ENCODE results near the gene ACTL10.

The ACTL10 gene

GRCh38 chr20:33681728-33682353 is 15.1 kb downstream of the ACTL10 start:
- TF ChIP-seq POLR2A (IDR thresholded peaks at IDR 0.05; ENCODE audit: low read depth, low read length) (no peak), PAX5 (IDR thresholded peaks at IDR 0.05; ENCODE audit: insufficient read depth, low read length, severe bottlenecking) (no peak), TAF1 (IDR thresholded peaks at IDR 0.05; ENCODE audit: low read depth, low read length) (no peak), POU2F2 (IDR thresholded peaks at IDR 0.05; ENCODE audit: low read depth, low read length) (no peak), SPI1 (IDR thresholded peaks at IDR 0.05; ENCODE audit: low read depth, low read length) (no peak), POLR2AphosphoS5 (IDR thresholded peaks at IDR 0.05; ENCODE audit: low read depth, low read length) (no peak)
- FAIRE-seq = no peak

GRCh38 chr20:33684533-33685327 is 18.0 kb downstream of the ACTL10 start:
- FAIRE-seq (peak; percentile 23), DNase-seq (ENCODE audit: insufficient read length, low spot score) (no peak)
- TF ChIP-seq POLR2AphosphoS5 (IDR thresholded peaks at IDR 0.05; ENCODE audit: low read depth, low read length) (no peak), TAF1 (IDR thresholded peaks at IDR 0.05; ENCODE audit: low read depth, low read length) (no peak), POU2F2 (IDR thresholded peaks at IDR 0.05; ENCODE audit: low read depth, low read length) (no peak), PAX5 (IDR thresholded peaks at IDR 0.05; ENCODE audit: insufficient read depth, low read length, severe bottlenecking) (no peak), SPI1 (IDR thresholded peaks at IDR 0.05; ENCODE audit: low read depth, low read length) (no peak), POLR2A (IDR thresholded peaks at IDR 0.05; ENCODE audit: low read depth, low read length) (no peak)

More at GRCh38 chr20:33681728-33682353, 15.1 kb downstream of the ACTL10 start:
- no peak for DNase-seq (ENCODE audit: insufficient read length, low spot score)

GRCh38 chr20:33685328-33686099 is 18.8 kb downstream of the ACTL10 start:
- TF ChIP-seq POU2F2 (IDR thresholded peaks at IDR 0.05; ENCODE audit: low read depth, low read length) = peak; percentile 78; the same call in 1 of the 2 replicates
- peak; percentile 60 for TF ChIP-seq SPI1 (IDR thresholded peaks at IDR 0.05; ENCODE audit: low read depth, low read length)
- TF ChIP-seq PAX5 (IDR thresholded peaks at IDR 0.05; ENCODE audit: insufficient read depth, low read length, severe bottlenecking) = no peak
- TF ChIP-seq POLR2AphosphoS5 (IDR thresholded peaks at IDR 0.05; ENCODE audit: low read depth, low read length) = peak; percentile 61; the same call in 1 of the 2 replicates
- TF ChIP-seq TAF1 (IDR thresholded peaks at IDR 0.05; ENCODE audit: low read depth, low read length) = no peak
- peak; percentile 86 for FAIRE-seq

GRCh38 chr20:33686100-33686983 is 19.6 kb downstream of the ACTL10 start, which contains the start of gene E2F1:
Gene E2F1, minus strand, starts transcription at chr20:33686385. Its CDS starts 121 bp downstream, at chr20:33686264.
- DNase-seq (ENCODE audit: insufficient read length, low spot score) = peak; percentile 97
- TF ChIP-seq POLR2A (IDR thresholded peaks at IDR 0.05; ENCODE audit: low read depth, low read length) = no peak
- TF ChIP-seq POLR2AphosphoS5 (IDR thresholded peaks at IDR 0.05; ENCODE audit: low read depth, low read length) = no peak
- TF ChIP-seq SPI1 (IDR thresholded peaks at IDR 0.05; ENCODE audit: low read depth, low read length) = no peak
- no peak for TF ChIP-seq TAF1 (IDR thresholded peaks at IDR 0.05; ENCODE audit: low read depth, low read length)
- no peak for TF ChIP-seq PAX5 (IDR thresholded peaks at IDR 0.05; ENCODE audit: insufficient read depth, low read length, severe bottlenecking)
- no peak for TF ChIP-seq POU2F2 (IDR thresholded peaks at IDR 0.05; ENCODE audit: low read depth, low read length)
- FAIRE-seq = peak; percentile 78

More at GRCh38 chr20:33685328-33686099, 18.8 kb downstream of the ACTL10 start:
- peak; percentile 71 for DNase-seq (ENCODE audit: insufficient read length, low spot score)

GRCh38 chr20:33686984-33687366 is 20.2 kb downstream of the ACTL10 start:
- TF ChIP-seq POLR2AphosphoS5 (IDR thresholded peaks at IDR 0.05; ENCODE audit: low read depth, low read length) = no peak
- TF ChIP-seq POU2F2 (IDR thresholded peaks at IDR 0.05; ENCODE audit: low read depth, low read length) = no peak
- TF ChIP-seq POLR2A (IDR thresholded peaks at IDR 0.05; ENCODE audit: low read depth, low read length) = no peak
- no peak for TF ChIP-seq SPI1 (IDR thresholded peaks at IDR 0.05; ENCODE audit: low read depth, low read length)
- TF ChIP-seq PAX5 (IDR thresholded peaks at IDR 0.05; ENCODE audit: insufficient read depth, low read length, severe bottlenecking) = no peak
- TF ChIP-seq TAF1 (IDR thresholded peaks at IDR 0.05; ENCODE audit: low read depth, low read length) = no peak
- no peak for DNase-seq (ENCODE audit: insufficient read length, low spot score)
- no peak for FAIRE-seq

GRCh38 chr20:33687370-33687915 is 20.7 kb downstream of the ACTL10 start:
- DNase-seq (ENCODE audit: insufficient read length, low spot score) (no peak), FAIRE-seq (no peak)
- no peak for TF ChIP-seq POLR2A (IDR thresholded peaks at IDR 0.05; ENCODE audit: low read depth, low read length)
- TF ChIP-seq SPI1 (IDR thresholded peaks at IDR 0.05; ENCODE audit: low read depth, low read length) = peak; percentile 66

- FAIRE-seq (no peak), DNase-seq (ENCODE audit: insufficient read length, low spot score) (no peak)
- TF ChIP-seq SPI1 (IDR thresholded peaks at IDR 0.05; ENCODE audit: low read depth, low read length) (no peak), PAX5 (IDR thresholded peaks at IDR 0.05; ENCODE audit: insufficient read depth, low read length, severe bottlenecking) (no peak), TAF1 (IDR thresholded peaks at IDR 0.05; ENCODE audit: low read depth, low read length) (no peak), POLR2AphosphoS5 (IDR thresholded peaks at IDR 0.05; ENCODE audit: low read depth, low read length) (no peak), POU2F2 (IDR thresholded peaks at IDR 0.05; ENCODE audit: low read depth, low read length) (no peak)
Measured at GRCh38 chr20:33687993-33688937, 21.5 kb downstream of the ACTL10 start.

Measured in GM12891 (cell line).